Neural cell (in vitro differentiated cells): ENCODE data around the gene PRSS57. TPM values are rescaled to one million over a fixed set of nuclear protein-coding genes. Genes with fewer than 3 reads are reported as not detected.
A peak's percentile ranks its signal among the peaks of the same experiment; 100 is the strongest.
"Not testable (repeated sequence)": the region's sequence is repeated elsewhere in the genome, so short reads cannot be mapped to it uniquely, and the experiment has no call there.

Experiments used
- H2AFZ ChIP-seq: fragments of 200-600, 300-800 bp; sonication (generic), shearing (Covaris generic); 2 replicates; pipeline ENCODE4 v1.6.0; 2014; ENCODE audit warnings: low read depth, mild to moderate bottlenecking, antibody characterized with exemption, low read length, moderate library complexity
- H3F3A ChIP-seq: fragments of 200-600 bp; shearing (Covaris generic); 2 replicates; pipeline ENCODE4 v1.6.1; 2016; ENCODE audit warnings: mild to moderate bottlenecking, moderate library complexity, mixed read lengths, antibody characterized with exemption, low read length; ENCODE audit not compliant: insufficient read depth, poor library complexity, severe bottlenecking
- H3K27ac ChIP-seq: fragments of 200-600, 300-800 bp; sonication (generic), shearing (Covaris generic); 2 replicates; pipeline ENCODE4 v1.5.1; 2014; ENCODE audit warnings: mild to moderate bottlenecking, low read length, moderate library complexity
- H3K27me3 ChIP-seq: fragments of 300-800, 200-600 bp; sonication (generic), shearing (Covaris generic); 2 replicates; pipeline ENCODE4 v1.6.0; 2014; ENCODE audit warnings: mild to moderate bottlenecking, low read depth, low read length, moderate library complexity; ENCODE audit not compliant: insufficient read depth
- H3K36me3 ChIP-seq: fragments of 300-800, 200-600 bp; sonication (generic), shearing (Covaris generic); 2 replicates; pipeline ENCODE4 v1.5.1; 2014; ENCODE audit warnings: mild to moderate bottlenecking, antibody characterized with exemption, low read length, moderate library complexity; ENCODE audit not compliant: insufficient read depth
- H3K4me2 ChIP-seq: fragments of 300-800, 200-600 bp; sonication (generic), shearing (Covaris generic); 2 replicates; pipeline ENCODE4 v1.6.0; 2014; ENCODE audit warnings: mild to moderate bottlenecking, low read length
- H3K4me3 ChIP-seq: fragments of 300-800, 200-600 bp; sonication (generic), shearing (Covaris generic); 2 replicates; pipeline ENCODE4 v1.5.1; 2014; ENCODE audit warnings: mild to moderate bottlenecking, low read length, moderate library complexity
- H3K79me2 ChIP-seq: fragments of 200-600 bp; shearing (Covaris generic); replicated peaks from 2 replicates; pipeline ENCODE4 v1.6.0; 2014; ENCODE audit warnings: mild to moderate bottlenecking, low read length, moderate library complexity; ENCODE audit not compliant: insufficient read depth
- H3K9ac ChIP-seq: fragments of 300-800, 200-600 bp; sonication (generic), shearing (Covaris generic); 2 replicates; pipeline ENCODE4 v1.6.1; 2016; ENCODE audit warnings: mild to moderate bottlenecking, low read length, mixed read lengths
- H3K9me2 ChIP-seq: fragments of 200-600 bp; shearing (Covaris generic); 2 replicates; pipeline ENCODE4 v1.6.1; 2016; ENCODE audit warnings: mild to moderate bottlenecking, low read length, mixed read lengths; ENCODE audit not compliant: insufficient read depth
- H3K9me3 ChIP-seq: fragments of 200-600, 300-800 bp; sonication (generic), shearing (Covaris generic); 2 replicates; pipeline ENCODE4 v1.6.1; 2016; ENCODE audit warnings: mild to moderate bottlenecking, mixed run types, low read length, moderate library complexity, mixed read lengths
- H4K20me1 ChIP-seq: fragments of 200-600 bp; shearing (Covaris generic); 2 replicates; pipeline ENCODE4 v1.6.1; 2016; ENCODE audit warnings: mild to moderate bottlenecking, mixed run types; ENCODE audit not compliant: insufficient read depth
- CTCF ChIP-seq: fragments of 450-650 bp; IDR thresholded peaks from 2 replicates; pipeline ENCODE4 v1.5.1; 2014; ENCODE audit warnings: antibody characterized with exemption, mild to moderate bottlenecking, moderate library complexity; ENCODE audit not compliant: poor library complexity, severe bottlenecking
- EP300 ChIP-seq: fragments of 450-650 bp; conservative IDR thresholded peaks from 2 replicates; pipeline ENCODE4 v1.6.1; 2014; ENCODE audit warnings: antibody characterized with exemption, mild to moderate bottlenecking, moderate library complexity; ENCODE audit not compliant: poor library complexity, severe bottlenecking
- EZH2 ChIP-seq: fragments of 200-600, 300-800 bp; shearing (Covaris generic), sonication (generic); IDR thresholded peaks from 2 replicates; pipeline ENCODE4 v1.6.1; 2014; ENCODE audit warnings: antibody characterized with exemption, low read length, borderline replicate concordance, mild to moderate bottlenecking; ENCODE audit not compliant: insufficient read depth, poor library complexity, severe bottlenecking
- MXI1 ChIP-seq: fragments of 450-650 bp; conservative IDR thresholded peaks from 2 replicates; pipeline ENCODE4 v1.6.1; 2014; ENCODE audit warnings: antibody characterized with exemption, mild to moderate bottlenecking; ENCODE audit not compliant: poor library complexity, severe bottlenecking
- POLR2AphosphoS5 ChIP-seq: IDR thresholded peaks from 2 replicates; pipeline ENCODE4 v1.6.1; 2012
- RAD21 ChIP-seq: fragments of 450-650 bp; conservative IDR thresholded peaks from 2 replicates; pipeline ENCODE4 v1.6.1; 2014; ENCODE audit warnings: antibody characterized with exemption, mild to moderate bottlenecking, moderate library complexity
- SMC3 ChIP-seq: fragments of 450-650 bp; conservative IDR thresholded peaks from 2 replicates; pipeline ENCODE4 v1.6.1; 2014; ENCODE audit warnings: antibody characterized with exemption, mild to moderate bottlenecking, moderate library complexity; ENCODE audit not compliant: poor library complexity
- TAF1 ChIP-seq: IDR thresholded peaks from 2 replicates; pipeline ENCODE4 v1.6.1; 2012; ENCODE audit warnings: low read depth
- polyA plus RNA-seq: library from polyadenylated mRNA; depleted of rRNA; stranded (reverse); fragments of >200 nt; gene quantifications from 2 replicates; pipeline ENCODE4 v1.2.3, GENCODE V29; 2014
- TF ChIP-seq, protein P1 (sequence below): IDR thresholded peaks from 2 replicates; pipeline ENCODE4 v1.6.1; 2012; ENCODE audit warnings: borderline replicate concordance

PRSS57 gene
- polyA plus RNA-seq, 1 donor from 2014 or later = not detected

DNA sequence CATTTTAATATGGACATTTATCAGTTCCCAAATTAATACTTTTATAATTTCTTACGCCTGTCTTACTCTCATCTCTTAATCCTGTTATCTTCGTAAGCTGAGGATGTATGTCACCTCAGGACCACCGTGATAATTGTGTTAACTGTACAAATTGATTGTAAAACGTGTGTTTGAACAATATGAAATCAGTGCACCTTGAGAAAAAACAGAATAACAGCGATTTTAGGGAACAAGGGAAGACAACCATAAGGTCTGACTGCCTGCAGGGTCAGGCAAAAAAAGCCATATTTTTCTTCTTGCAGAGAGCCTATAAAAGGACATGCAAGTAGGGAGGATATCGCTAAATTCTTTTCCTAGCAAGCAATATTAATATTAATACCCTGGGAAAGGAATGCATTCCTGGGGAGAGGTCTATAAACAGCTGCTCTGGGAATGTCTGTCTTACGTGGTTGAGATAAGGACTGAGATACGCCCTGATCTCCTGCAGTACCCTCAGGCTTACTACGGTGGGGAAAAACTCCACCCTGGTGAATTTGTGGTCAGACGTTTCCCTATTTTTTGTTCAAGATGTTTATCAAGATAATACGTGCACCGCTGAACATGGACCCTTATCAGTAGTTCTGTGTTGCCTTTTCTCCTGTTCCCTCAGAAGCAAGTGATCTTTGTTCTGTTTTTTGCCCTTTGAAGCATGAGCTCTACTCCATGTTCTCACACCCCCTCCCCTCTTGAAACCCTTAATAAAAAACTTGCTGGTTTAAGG is 26.4 kb downstream of the PRSS57 start:
- not testable (repeated sequence) for H3K4me2 ChIP-seq, H3K9ac ChIP-seq, H3K9me2 ChIP-seq, H3F3A ChIP-seq, H3K79me2 ChIP-seq, H2AFZ ChIP-seq, H3K27me3 ChIP-seq, H4K20me1 ChIP-seq, H3K9me3 ChIP-seq, H3K4me3 ChIP-seq, H3K27ac ChIP-seq, H3K36me3 ChIP-seq

- not testable (repeated sequence) for H3K9me3 ChIP-seq, H4K20me1 ChIP-seq, H3K79me2 ChIP-seq, H3K9ac ChIP-seq, H3K4me2 ChIP-seq, H3K27me3 ChIP-seq, H3K27ac ChIP-seq, H3K36me3 ChIP-seq, H3F3A ChIP-seq, H3K4me3 ChIP-seq, H2AFZ ChIP-seq, H3K9me2 ChIP-seq
Measured at GRCh38 chr19:666985-667573, 28.2 kb downstream of the PRSS57 start.

DNA sequence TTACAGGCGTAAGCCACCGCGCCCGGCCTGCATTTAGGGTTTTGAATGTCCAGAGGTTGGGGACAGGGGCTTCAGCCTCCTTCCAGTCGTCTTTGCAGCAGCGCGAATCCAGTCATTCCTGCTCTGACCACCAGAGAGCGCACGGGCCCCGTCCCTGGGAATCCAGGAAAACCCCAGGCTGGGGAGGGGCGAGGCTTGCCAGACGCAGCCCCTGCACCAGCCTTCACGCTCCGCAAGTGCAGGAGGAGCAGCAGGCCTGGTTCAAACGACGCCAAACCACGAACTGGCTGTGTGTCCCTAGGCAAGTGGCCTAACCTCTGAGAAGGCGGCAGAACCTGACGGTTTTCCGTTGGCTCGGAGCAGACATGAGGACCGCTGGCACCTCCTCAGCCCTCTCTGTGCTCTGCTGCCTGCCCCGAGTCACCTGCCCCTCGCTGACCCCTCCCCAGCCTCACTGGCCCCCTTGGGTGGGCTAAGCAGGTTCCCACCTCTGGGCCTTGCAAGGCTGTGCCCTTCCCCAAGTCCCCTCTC is 30.3 kb downstream of the PRSS57 start:
- no peaks in the 10 kb centered on the region for H3K27me3 ChIP-seq
- H3F3A ChIP-seq = no peaks in the 10 kb centered on the region
- H3K9me2 ChIP-seq = no peaks in the 10 kb centered on the region
- peak overlapping the region; percentile 24 for H2AFZ ChIP-seq
- no peaks in the 10 kb centered on the region for H3K36me3 ChIP-seq
- no peak overlapping the region for H3K4me2 ChIP-seq
- H3K27ac ChIP-seq = no peak overlapping the region
- H3K4me3 ChIP-seq = no peak overlapping the region
- H4K20me1 ChIP-seq = peaks cover 11% of the 10 kb centered on the region
- H3K9ac ChIP-seq = peak overlapping the region; percentile 16
- TF ChIP-seq CTCF = peak; percentile 97
- no peak for TF ChIP-seq EZH2
- TF ChIP-seq TAF1 = no peak
- peak; percentile 97 for TF ChIP-seq RAD21
- TF ChIP-seq SMC3 = peak; percentile 98
- TF ChIP-seq POLR2AphosphoS5 = no peak
- peak; percentile 38 for TF ChIP-seq MXI1
- TF ChIP-seq EP300 = peak; percentile 31
- TF ChIP-seq, protein P1, sequence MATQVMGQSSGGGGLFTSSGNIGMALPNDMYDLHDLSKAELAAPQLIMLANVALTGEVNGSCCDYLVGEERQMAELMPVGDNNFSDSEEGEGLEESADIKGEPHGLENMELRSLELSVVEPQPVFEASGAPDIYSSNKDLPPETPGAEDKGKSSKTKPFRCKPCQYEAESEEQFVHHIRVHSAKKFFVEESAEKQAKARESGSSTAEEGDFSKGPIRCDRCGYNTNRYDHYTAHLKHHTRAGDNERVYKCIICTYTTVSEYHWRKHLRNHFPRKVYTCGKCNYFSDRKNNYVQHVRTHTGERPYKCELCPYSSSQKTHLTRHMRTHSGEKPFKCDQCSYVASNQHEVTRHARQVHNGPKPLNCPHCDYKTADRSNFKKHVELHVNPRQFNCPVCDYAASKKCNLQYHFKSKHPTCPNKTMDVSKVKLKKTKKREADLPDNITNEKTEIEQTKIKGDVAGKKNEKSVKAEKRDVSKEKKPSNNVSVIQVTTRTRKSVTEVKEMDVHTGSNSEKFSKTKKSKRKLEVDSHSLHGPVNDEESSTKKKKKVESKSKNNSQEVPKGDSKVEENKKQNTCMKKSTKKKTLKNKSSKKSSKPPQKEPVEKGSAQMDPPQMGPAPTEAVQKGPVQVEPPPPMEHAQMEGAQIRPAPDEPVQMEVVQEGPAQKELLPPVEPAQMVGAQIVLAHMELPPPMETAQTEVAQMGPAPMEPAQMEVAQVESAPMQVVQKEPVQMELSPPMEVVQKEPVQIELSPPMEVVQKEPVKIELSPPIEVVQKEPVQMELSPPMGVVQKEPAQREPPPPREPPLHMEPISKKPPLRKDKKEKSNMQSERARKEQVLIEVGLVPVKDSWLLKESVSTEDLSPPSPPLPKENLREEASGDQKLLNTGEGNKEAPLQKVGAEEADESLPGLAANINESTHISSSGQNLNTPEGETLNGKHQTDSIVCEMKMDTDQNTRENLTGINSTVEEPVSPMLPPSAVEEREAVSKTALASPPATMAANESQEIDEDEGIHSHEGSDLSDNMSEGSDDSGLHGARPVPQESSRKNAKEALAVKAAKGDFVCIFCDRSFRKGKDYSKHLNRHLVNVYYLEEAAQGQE = no peak
- peaks cover 28% of the 10 kb centered on the region for H3K79me2 ChIP-seq
- H3K9me3 ChIP-seq = no peaks in the 10 kb centered on the region
